PC-9 (cell line): ENCODE measurements around the gene HACD2. TPM values are rescaled to one million over a fixed set of nuclear protein-coding genes. Genes with fewer than 3 reads are reported as not detected.

Experiments used
- BruUV-seq: library from RNA; stranded (reverse); fragments of 400-500 nt; replicated peaks from 2 replicates; lab custom pipeline; 2021; lab: Mats Ljungman, UMichigan
- CTCF ChIA-PET: fragments of 300-600 bp; sonication (Branson Sonifier 250); formaldehyde crosslinking; loops from one replicate; lab custom pipeline; 2022; ENCODE audit warnings: antibody characterized with exemption; lab: Charles Lee
- POLR2A ChIA-PET: fragments of 300-600 bp; sonication (Branson Sonifier 250); formaldehyde crosslinking; loops from one replicate; lab custom pipeline; 2022; ENCODE audit warnings: antibody characterized with exemption; ENCODE audit not compliant: unreplicated experiment; lab: Charles Lee
- DNase-seq, 2 experiments: peaks; one replicate each; pipeline versions ENCODE4 v3.0.0 to v3.0.0-alpha.2; 2015 to 2022; ENCODE audit warnings: mixed read lengths in 1 of 2
- H2AFZ ChIP-seq: fragments of 200-600 bp; sonication (generic); 2 replicates; pipeline ENCODE4 v1.8.1; 2017; ENCODE audit warnings: antibody characterized with exemption
- H3F3A ChIP-seq: fragments of 200-600 bp; sonication (generic); 2 replicates; pipeline ENCODE4 v1.8.1; 2017; ENCODE audit warnings: antibody characterized with exemption, mild to moderate bottlenecking, low read depth; ENCODE audit not compliant: insufficient read depth
- H3K27ac ChIP-seq: fragments of 200-600 bp; sonication (generic); 2 replicates; pipeline ENCODE4 v1.6.1; 2016; ENCODE audit warnings: mixed run types
- H3K27me3 ChIP-seq: fragments of 200-600 bp; sonication (generic); 2 replicates; pipeline ENCODE4 v1.6.1; 2016; ENCODE audit warnings: low read depth, mixed run types; ENCODE audit not compliant: insufficient read depth
- H3K36me3 ChIP-seq: fragments of 200-600 bp; sonication (generic); 2 replicates; pipeline ENCODE4 v1.6.1; 2016; ENCODE audit warnings: low read depth, mixed run types
- H3K4me1 ChIP-seq: fragments of 200-600 bp; sonication (generic); replicated peaks from 2 replicates; pipeline ENCODE4 v1.6.1; 2016; ENCODE audit warnings: mixed run types; ENCODE audit not compliant: insufficient read depth
- H3K4me2 ChIP-seq: fragments of 200-600 bp; sonication (generic); 2 replicates; pipeline ENCODE4 v1.6.1; 2017; ENCODE audit warnings: mixed run types
- H3K4me3 ChIP-seq: fragments of 200-600 bp; sonication (generic); 2 replicates; pipeline ENCODE4 v1.6.1; 2016; ENCODE audit warnings: mixed run types
- H3K79me2 ChIP-seq: fragments of 200-600 bp; sonication (generic); 2 replicates; pipeline ENCODE4 v1.6.1; 2017; ENCODE audit warnings: low read depth, mixed run types
- H3K9me2 ChIP-seq: fragments of 200-600 bp; sonication (generic); 2 replicates; pipeline ENCODE4 v1.8.1; 2017; ENCODE audit warnings: mild to moderate bottlenecking; ENCODE audit not compliant: insufficient read depth
- H3K9me3 ChIP-seq: fragments of 200-600 bp; sonication (generic); 2 replicates; pipeline ENCODE4 v1.8.1; 2016; ENCODE audit warnings: low read depth; ENCODE audit not compliant: insufficient read depth
- H4K20me1 ChIP-seq: fragments of 200-600 bp; sonication (generic); 2 replicates; pipeline ENCODE4 v1.8.1; 2017; ENCODE audit not compliant: insufficient read depth
- EZH2 ChIP-seq: fragments of 200-600 bp; sonication (generic); IDR thresholded peaks from 2 replicates; pipeline ENCODE4 v1.8.0; 2017; ENCODE audit warnings: antibody characterized with exemption, low read depth
- intact Hi-C: fragments of 100-400 bp; cut with micrococcal nuclease; formaldehyde crosslinking; loops from one replicate; pipeline ENCODE4 v1.10.0; 2022; ENCODE audit not compliant: unreplicated experiment
- total RNA-seq: library from RNA; stranded (reverse); gene quantifications from 2 replicates; pipeline ENCODE4 v1.2.3, GENCODE V29; 2021
- TF ChIP-seq, protein P1 (sequence below): fragments of 200-600 bp; sonication (generic); conservative IDR thresholded peaks from 2 replicates; pipeline ENCODE4 v1.6.1; 2017; ENCODE audit warnings: mixed run types, antibody characterized with exemption, mild to moderate bottlenecking, moderate library complexity

HACD2 gene
- total RNA-seq, 1 experiment from 2014 or later = 53.3 TPM

DNA sequence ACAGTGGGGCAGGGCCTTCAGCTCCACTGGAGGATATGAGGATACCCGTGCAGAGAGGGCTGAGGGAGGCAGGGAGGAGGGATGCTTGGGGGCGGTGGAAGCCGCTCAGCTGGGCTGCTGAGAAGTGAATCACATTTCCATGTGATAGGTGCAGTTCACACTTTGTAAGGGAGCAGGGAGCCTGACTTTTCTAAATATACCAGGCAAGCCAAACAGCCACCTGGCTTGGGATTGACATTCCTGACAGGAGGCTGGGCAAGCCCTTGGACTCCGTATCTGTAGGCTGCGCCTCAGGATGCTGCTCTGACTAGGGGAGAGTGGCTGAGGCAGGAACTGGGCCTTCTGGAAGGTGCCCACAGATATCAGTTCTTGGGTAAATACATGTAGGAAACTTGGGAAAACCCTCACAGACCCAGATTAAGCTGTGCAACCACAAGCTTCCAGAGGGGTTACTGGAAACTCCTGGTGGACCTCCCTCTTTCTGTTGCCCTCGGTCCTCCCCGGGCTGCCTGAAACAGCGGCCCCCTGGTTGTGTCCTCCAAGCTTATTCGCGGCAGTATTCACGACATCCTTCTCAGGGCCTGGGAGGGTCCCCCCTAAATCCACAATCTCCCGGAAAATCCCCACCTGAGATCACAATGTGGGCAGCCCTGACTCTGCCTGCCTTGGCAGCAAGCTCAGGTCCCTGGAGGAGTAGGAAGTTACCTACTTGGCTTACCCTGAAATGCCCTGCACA is 103.0 kb downstream of the HACD2 start:
- H3F3A ChIP-seq = no peaks in the 10 kb centered on the region
- H3K9me3 ChIP-seq = no peaks in the 10 kb centered on the region
- no peak overlapping the region for H3K27ac ChIP-seq
- no peaks in the 10 kb centered on the region for H3K27me3 ChIP-seq
- no peak overlapping the region for H2AFZ ChIP-seq
- no TSS peak for BruUV-seq
- H3K4me1 ChIP-seq = no peaks in the 10 kb centered on the region
- no peaks in the 10 kb centered on the region for H3K79me2 ChIP-seq
- no peak for DNase-seq
- TF ChIP-seq, protein P1, sequence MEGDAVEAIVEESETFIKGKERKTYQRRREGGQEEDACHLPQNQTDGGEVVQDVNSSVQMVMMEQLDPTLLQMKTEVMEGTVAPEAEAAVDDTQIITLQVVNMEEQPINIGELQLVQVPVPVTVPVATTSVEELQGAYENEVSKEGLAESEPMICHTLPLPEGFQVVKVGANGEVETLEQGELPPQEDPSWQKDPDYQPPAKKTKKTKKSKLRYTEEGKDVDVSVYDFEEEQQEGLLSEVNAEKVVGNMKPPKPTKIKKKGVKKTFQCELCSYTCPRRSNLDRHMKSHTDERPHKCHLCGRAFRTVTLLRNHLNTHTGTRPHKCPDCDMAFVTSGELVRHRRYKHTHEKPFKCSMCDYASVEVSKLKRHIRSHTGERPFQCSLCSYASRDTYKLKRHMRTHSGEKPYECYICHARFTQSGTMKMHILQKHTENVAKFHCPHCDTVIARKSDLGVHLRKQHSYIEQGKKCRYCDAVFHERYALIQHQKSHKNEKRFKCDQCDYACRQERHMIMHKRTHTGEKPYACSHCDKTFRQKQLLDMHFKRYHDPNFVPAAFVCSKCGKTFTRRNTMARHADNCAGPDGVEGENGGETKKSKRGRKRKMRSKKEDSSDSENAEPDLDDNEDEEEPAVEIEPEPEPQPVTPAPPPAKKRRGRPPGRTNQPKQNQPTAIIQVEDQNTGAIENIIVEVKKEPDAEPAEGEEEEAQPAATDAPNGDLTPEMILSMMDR = no peak
- TF ChIP-seq EZH2 = no peak
- no peaks in the 10 kb centered on the region for H4K20me1 ChIP-seq
- intact Hi-C loops = no loop called here
- no peaks in the 10 kb centered on the region for H3K9me2 ChIP-seq
- H3K4me3 ChIP-seq = no peak overlapping the region
- no peak overlapping the region for H3K4me2 ChIP-seq
- no peaks in the 10 kb centered on the region for H3K36me3 ChIP-seq
- ChIA-PET POLR2A (no interaction called here), CTCF (no interaction called here)

DNA sequence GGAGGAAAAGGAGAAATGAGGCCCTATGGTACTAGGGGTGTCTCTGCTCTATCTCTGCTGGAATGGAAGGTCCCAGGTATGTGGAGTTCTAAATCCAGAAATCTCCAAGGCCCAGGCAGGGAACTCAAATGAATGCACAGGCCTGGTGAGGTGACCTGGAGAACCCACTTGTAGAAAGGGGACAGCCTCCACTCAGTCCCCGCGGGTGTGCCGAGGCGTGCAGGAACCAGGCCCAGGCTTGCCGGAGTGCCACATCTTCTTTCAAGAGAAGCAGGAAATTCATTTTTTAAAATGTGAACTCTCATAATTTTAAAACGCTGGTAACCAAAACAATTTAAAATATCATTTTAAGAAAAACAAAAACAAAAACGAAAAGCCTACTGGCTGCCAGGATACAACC is 103.8 kb downstream of the HACD2 start:
- no peak overlapping the region for H3K27ac ChIP-seq
- H3K79me2 ChIP-seq = no peaks in the 10 kb centered on the region
- no peaks in the 10 kb centered on the region for H3F3A ChIP-seq
- no peak overlapping the region for H2AFZ ChIP-seq
- no peaks in the 10 kb centered on the region for H3K9me2 ChIP-seq
- H3K27me3 ChIP-seq = no peaks in the 10 kb centered on the region
- no peak overlapping the region for H3K4me2 ChIP-seq
- H3K9me3 ChIP-seq = no peaks in the 10 kb centered on the region
- ChIA-PET CTCF (no interaction called here), POLR2A (no interaction called here)
- H3K4me1 ChIP-seq = no peaks in the 10 kb centered on the region
- intact Hi-C loops = no loop called here
- no peak for TF ChIP-seq EZH2
- TF ChIP-seq, protein P1 = no peak
- no peaks in the 10 kb centered on the region for H4K20me1 ChIP-seq
- no peak overlapping the region for H3K4me3 ChIP-seq
- DNase-seq = no peak
- no TSS peak for BruUV-seq
- no peaks in the 10 kb centered on the region for H3K36me3 ChIP-seq

DNA sequence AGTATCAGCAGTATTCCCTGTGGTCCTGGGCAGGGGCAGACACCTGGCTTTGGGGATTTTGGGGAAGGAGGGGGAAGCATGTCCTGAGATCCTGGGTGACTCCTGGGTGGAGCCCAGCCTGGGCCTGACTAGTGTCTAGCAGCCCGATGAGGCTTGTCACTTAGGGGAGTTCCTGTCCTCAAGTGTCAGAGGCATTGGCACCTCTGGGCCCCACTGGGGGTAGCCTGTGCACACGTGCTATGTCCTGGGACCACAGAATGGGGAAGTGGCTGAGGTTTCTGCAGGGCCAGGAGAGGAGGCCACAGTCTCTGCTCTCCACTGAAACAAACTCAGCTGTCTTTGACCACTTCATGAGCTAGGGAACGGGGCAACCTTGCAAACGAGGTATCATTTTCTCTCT is 104.4 kb downstream of the HACD2 start:
- H3K27ac ChIP-seq = no peak overlapping the region
- H3K27me3 ChIP-seq = no peaks in the 10 kb centered on the region
- no peaks in the 10 kb centered on the region for H3K4me1 ChIP-seq
- H3K9me3 ChIP-seq = no peaks in the 10 kb centered on the region
- ChIA-PET POLR2A (no interaction called here), CTCF (no interaction called here)
- intact Hi-C loops = no loop called here
- no peaks in the 10 kb centered on the region for H4K20me1 ChIP-seq
- no peaks in the 10 kb centered on the region for H3K79me2 ChIP-seq
- H3K4me3 ChIP-seq = no peak overlapping the region
- no peak overlapping the region for H2AFZ ChIP-seq
- H3K4me2 ChIP-seq = no peak overlapping the region
- BruUV-seq = no TSS peak
- H3K9me2 ChIP-seq = no peaks in the 10 kb centered on the region
- H3K36me3 ChIP-seq = no peaks in the 10 kb centered on the region
- TF ChIP-seq EZH2 = no peak
- TF ChIP-seq, protein P1 = no peak
- no peaks in the 10 kb centered on the region for H3F3A ChIP-seq
- DNase-seq = no peak
